Neuron (in vitro differentiated cells): ENCODE results near the gene JAM3.
A peak's percentile ranks its signal among the peaks of the same experiment; 100 is the strongest.

ENCODE experiments used
- H2AFZ ChIP-seq: one replicate; pipeline ENCODE4 v1.6.1; 2013; ENCODE audit warnings: low read depth, mild to moderate bottlenecking, inconsistent platforms, low read length, moderate library complexity
- H3K27me3 ChIP-seq: one replicate; pipeline ENCODE4 v1.6.1; 2013; ENCODE audit warnings: low read length; ENCODE audit not compliant: insufficient read depth
- H3K36me3 ChIP-seq: one replicate; pipeline ENCODE4 v1.6.1; 2013; ENCODE audit warnings: low read length; ENCODE audit not compliant: insufficient read depth
- H3K4me1 ChIP-seq: one replicate; pipeline ENCODE4 v1.6.1; 2013; ENCODE audit warnings: low read length; ENCODE audit not compliant: insufficient read depth
- H3K4me3 ChIP-seq: 2 replicates; pipeline ENCODE4 v1.5.1; 2013; ENCODE audit warnings: mild to moderate bottlenecking, low read length, moderate library complexity
- H3K9me3 ChIP-seq: one replicate; pipeline ENCODE4 v1.6.1; 2013; ENCODE audit warnings: low read length

The JAM3 gene

DNA sequence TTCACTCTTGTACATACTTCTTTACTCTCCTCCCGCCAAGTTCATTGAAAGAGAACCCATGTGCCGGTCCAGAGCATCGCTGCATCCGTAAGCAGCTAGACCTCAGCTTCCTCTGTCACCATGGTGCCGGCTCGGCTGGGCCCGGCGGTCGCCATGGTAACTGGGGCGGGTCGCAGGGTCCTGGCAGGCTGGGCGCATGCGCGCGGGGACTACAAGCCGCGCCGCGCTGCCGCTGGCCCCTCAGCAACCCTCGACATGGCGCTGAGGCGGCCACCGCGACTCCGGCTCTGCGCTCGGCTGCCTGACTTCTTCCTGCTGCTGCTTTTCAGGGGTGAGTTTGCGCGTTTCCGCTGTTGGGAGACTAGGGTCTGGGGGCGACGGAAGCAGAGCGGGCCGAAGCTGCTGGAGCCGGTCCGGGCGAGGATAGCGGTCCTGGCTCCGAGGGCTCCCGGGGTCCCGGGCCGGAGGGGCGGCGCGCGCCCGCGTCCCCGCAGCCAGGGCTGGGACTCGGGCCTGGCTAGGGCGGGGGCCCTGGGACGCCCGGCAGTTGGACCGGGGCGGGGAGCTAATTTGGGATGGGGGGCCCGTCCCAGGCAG, at the start of gene JAM3:
Gene JAM3, plus strand, starts transcription at position 244 of the 597 bp plus-strand sequence. Its CDS starts 12 bp downstream, at position 256.
- peaks cover 51% of the 10 kb centered on the region for H3K4me1 ChIP-seq
- no peaks in the 10 kb centered on the region for H3K27me3 ChIP-seq
- H2AFZ ChIP-seq = no peak within 1 kb of the TSS
- H3K9me3 ChIP-seq = no peaks in the 10 kb centered on the region
- no peaks in the 10 kb centered on the region for H3K36me3 ChIP-seq
- H3K4me3 ChIP-seq = peak within 1 kb of the TSS; percentile 71

GRCh38 chr11:134019500-134019899, 49.4 kb upstream of the JAM3 start:
- Histone ChIP-seq H3K36me3 (no peaks in the 10 kb centered on the region), H2AFZ (no peak overlapping the region), H3K4me1 (no peaks in the 10 kb centered on the region), H3K4me3 (no peak overlapping the region), H3K27me3 (peaks cover 45% of the 10 kb centered on the region), H3K9me3 (no peaks in the 10 kb centered on the region)

GRCh38 chr11:134020598-134020997, 48.3 kb upstream of the JAM3 start:
- Histone ChIP-seq H3K36me3 (no peaks in the 10 kb centered on the region), H3K9me3 (no peaks in the 10 kb centered on the region), H3K4me1 (no peaks in the 10 kb centered on the region), H3K4me3 (no peak overlapping the region), H3K27me3 (peaks cover 55% of the 10 kb centered on the region), H2AFZ (no peak overlapping the region)

GRCh38 chr11:134021326-134021725, 47.5 kb upstream of the JAM3 start:
- Histone ChIP-seq H3K4me1 (peaks cover 5% of the 10 kb centered on the region), H2AFZ (no peak overlapping the region), H3K4me3 (no peak overlapping the region), H3K27me3 (peaks cover 55% of the 10 kb centered on the region), H3K36me3 (no peaks in the 10 kb centered on the region), H3K9me3 (no peaks in the 10 kb centered on the region)

GRCh38 chr11:134022748-134023147, 46.1 kb upstream of the JAM3 start:
- no peaks in the 10 kb centered on the region for H3K36me3 ChIP-seq
- no peak overlapping the region for H2AFZ ChIP-seq
- H3K4me3 ChIP-seq = no peak overlapping the region
- peaks cover 43% of the 10 kb centered on the region for H3K27me3 ChIP-seq
- peaks cover 19% of the 10 kb centered on the region for H3K4me1 ChIP-seq
- no peaks in the 10 kb centered on the region for H3K9me3 ChIP-seq

- Histone ChIP-seq H3K4me1 (peaks cover 19% of the 10 kb centered on the region), H2AFZ (no peak overlapping the region), H3K9me3 (no peaks in the 10 kb centered on the region), H3K27me3 (peaks cover 45% of the 10 kb centered on the region), H3K36me3 (no peaks in the 10 kb centered on the region), H3K4me3 (no peak overlapping the region)
Measured at GRCh38 chr11:134024420-134025081, 44.3 kb upstream of the JAM3 start.

DNA sequence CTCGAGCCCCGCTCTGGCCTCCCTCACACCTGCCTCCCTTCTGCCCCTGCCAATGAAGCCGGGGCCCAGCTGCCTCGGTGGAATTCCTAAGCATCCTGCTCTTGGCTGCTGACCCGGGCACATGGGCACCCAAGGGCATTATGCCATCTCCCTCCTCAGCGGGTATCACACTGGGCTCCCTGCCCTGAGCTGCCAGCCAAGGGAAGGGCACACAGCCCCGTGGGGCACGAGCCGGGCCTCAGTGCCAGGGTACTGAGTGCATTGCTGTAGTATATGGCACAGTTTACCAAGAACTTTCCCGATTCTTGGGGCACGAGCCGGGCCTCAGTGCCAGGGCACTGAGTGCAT, 43.8 kb upstream of the JAM3 start:
- H3K9me3 ChIP-seq = no peaks in the 10 kb centered on the region
- no peak overlapping the region for H3K4me3 ChIP-seq
- H3K36me3 ChIP-seq = no peaks in the 10 kb centered on the region
- peaks cover 19% of the 10 kb centered on the region for H3K4me1 ChIP-seq
- H2AFZ ChIP-seq = no peak overlapping the region
- peaks cover 46% of the 10 kb centered on the region for H3K27me3 ChIP-seq

- Histone ChIP-seq H3K4me3 (no peak overlapping the region), H3K9me3 (no peaks in the 10 kb centered on the region), H3K4me1 (peaks cover 22% of the 10 kb centered on the region), H3K36me3 (no peaks in the 10 kb centered on the region), H2AFZ (no peak overlapping the region), H3K27me3 (peaks cover 41% of the 10 kb centered on the region)
Measured at GRCh38 chr11:134026655-134027343, 42.1 kb upstream of the JAM3 start.

GRCh38 chr11:134027671-134028070, 41.2 kb upstream of the JAM3 start:
- Histone ChIP-seq H3K9me3 (no peaks in the 10 kb centered on the region), H3K4me1 (peaks cover 30% of the 10 kb centered on the region), H3K4me3 (no peak overlapping the region), H3K27me3 (peaks cover 41% of the 10 kb centered on the region), H2AFZ (no peak overlapping the region), H3K36me3 (no peaks in the 10 kb centered on the region)

- Histone ChIP-seq H3K9me3 (no peaks in the 10 kb centered on the region), H3K4me1 (peaks cover 35% of the 10 kb centered on the region), H3K36me3 (no peaks in the 10 kb centered on the region), H2AFZ (no peak overlapping the region), H3K4me3 (no peak overlapping the region), H3K27me3 (peaks cover 44% of the 10 kb centered on the region)
Measured at GRCh38 chr11:134028368-134028920, 40.4 kb upstream of the JAM3 start.

DNA sequence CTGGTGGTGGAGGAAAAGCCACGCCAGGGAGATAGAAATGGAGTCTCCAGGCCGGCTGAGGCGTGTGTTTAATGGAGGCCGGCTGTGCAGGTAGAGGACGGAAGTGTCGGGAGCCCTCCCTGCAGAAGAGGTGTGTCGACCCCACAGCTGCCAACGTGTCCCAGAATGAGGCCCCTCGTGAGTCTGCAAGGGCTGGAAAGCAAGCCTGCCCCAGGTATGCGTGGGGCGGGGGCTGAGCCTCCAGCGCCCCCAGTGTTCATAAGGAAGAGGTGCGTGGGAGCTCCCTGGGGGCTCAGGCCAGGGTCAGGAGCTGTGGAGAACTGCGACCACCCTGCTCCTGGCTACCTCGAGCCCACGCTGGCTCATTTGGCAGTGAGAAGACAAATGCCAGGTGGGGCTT, 38.0 kb upstream of the JAM3 start:
- Histone ChIP-seq H3K9me3 (no peaks in the 10 kb centered on the region), H2AFZ (no peak overlapping the region), H3K27me3 (peaks cover 34% of the 10 kb centered on the region), H3K4me1 (peaks cover 47% of the 10 kb centered on the region), H3K4me3 (no peak overlapping the region), H3K36me3 (no peaks in the 10 kb centered on the region)

- H3K27me3 ChIP-seq = peaks cover 34% of the 10 kb centered on the region
- no peak overlapping the region for H2AFZ ChIP-seq
- no peaks in the 10 kb centered on the region for H3K36me3 ChIP-seq
- peaks cover 35% of the 10 kb centered on the region for H3K4me1 ChIP-seq
- no peaks in the 10 kb centered on the region for H3K9me3 ChIP-seq
- no peak overlapping the region for H3K4me3 ChIP-seq
Measured at GRCh38 chr11:134032043-134032442, 36.8 kb upstream of the JAM3 start.

DNA sequence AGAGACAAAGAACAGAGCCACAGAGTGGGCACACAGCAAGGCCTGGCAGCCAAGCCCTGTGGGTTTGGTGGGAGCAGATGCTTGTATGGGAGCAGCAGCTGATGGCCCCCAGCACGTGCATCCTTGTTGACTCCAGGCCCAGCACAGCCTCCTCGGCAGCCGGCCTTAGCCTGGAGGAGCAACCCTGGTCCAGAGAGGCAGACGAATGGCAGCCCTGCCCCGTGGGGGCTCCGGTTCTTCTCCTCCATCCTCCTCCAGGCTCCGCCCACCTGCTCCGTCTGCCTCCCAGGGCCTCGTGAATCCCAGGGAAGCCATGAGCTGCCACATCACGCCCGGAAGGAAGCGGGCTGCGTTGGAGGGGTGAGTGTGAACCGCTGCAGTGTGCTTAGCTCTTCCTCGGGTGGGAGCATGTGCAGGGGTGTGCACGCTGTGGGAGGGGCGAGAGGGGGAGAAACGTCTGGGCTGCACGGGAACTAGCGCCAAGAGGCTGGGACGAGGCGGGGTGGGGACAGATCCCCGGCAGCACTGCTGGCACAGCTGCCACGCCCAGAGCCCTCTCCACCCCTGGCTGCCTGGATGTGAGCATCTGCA, 36.3 kb upstream of the JAM3 start:
- peaks cover 34% of the 10 kb centered on the region for H3K27me3 ChIP-seq
- H3K36me3 ChIP-seq = no peaks in the 10 kb centered on the region
- H2AFZ ChIP-seq = no peak overlapping the region
- H3K4me3 ChIP-seq = no peak overlapping the region
- no peaks in the 10 kb centered on the region for H3K9me3 ChIP-seq
- peaks cover 29% of the 10 kb centered on the region for H3K4me1 ChIP-seq
